Effector memory CD4-positive, alpha-beta T cell (primary cell): Measurements from ENCODE around the gene PDCD2L.
"Not testable (repeated sequence)": the region's sequence is repeated elsewhere in the genome, so short reads cannot be mapped to it uniquely, and the experiment has no call there.

Experiments
- DNase-seq, 3 donors: peaks; one replicate each; pipeline ENCODE4 v3.0.0-alpha.2; 2020
- H3K27ac ChIP-seq: 2 replicates; pipeline ENCODE4 v1.7.0; 2013; ENCODE audit warnings: mild to moderate bottlenecking, low read length, moderate library complexity; ENCODE audit not compliant: insufficient read depth, poor library complexity, severe bottlenecking
- H3K27me3 ChIP-seq: replicated peaks from 2 replicates; pipeline ENCODE4 v1.7.0; 2013; ENCODE audit warnings: mild to moderate bottlenecking, low read length; ENCODE audit not compliant: insufficient read depth, control insufficient read depth, poor library complexity, severe bottlenecking
- H3K36me3 ChIP-seq: 2 replicates; pipeline ENCODE4 v1.7.0; 2013; ENCODE audit warnings: mild to moderate bottlenecking, low read length, moderate library complexity; ENCODE audit not compliant: control insufficient read depth, insufficient read depth
- H3K4me1 ChIP-seq: 2 replicates; pipeline ENCODE4 v1.7.0; 2013; ENCODE audit warnings: low read length, mild to moderate bottlenecking; ENCODE audit not compliant: control insufficient read depth, insufficient read depth, poor library complexity, severe bottlenecking
- H3K4me3 ChIP-seq: 2 replicates; pipeline ENCODE4 v1.7.0; 2013; ENCODE audit warnings: low read length, low read depth, mild to moderate bottlenecking; ENCODE audit not compliant: insufficient read depth, poor library complexity, severe bottlenecking
- H3K9me3 ChIP-seq: 2 replicates; pipeline ENCODE4 v1.7.0; 2013; ENCODE audit warnings: mild to moderate bottlenecking, low read length, moderate library complexity; ENCODE audit not compliant: control insufficient read depth

The PDCD2L gene

DNA sequence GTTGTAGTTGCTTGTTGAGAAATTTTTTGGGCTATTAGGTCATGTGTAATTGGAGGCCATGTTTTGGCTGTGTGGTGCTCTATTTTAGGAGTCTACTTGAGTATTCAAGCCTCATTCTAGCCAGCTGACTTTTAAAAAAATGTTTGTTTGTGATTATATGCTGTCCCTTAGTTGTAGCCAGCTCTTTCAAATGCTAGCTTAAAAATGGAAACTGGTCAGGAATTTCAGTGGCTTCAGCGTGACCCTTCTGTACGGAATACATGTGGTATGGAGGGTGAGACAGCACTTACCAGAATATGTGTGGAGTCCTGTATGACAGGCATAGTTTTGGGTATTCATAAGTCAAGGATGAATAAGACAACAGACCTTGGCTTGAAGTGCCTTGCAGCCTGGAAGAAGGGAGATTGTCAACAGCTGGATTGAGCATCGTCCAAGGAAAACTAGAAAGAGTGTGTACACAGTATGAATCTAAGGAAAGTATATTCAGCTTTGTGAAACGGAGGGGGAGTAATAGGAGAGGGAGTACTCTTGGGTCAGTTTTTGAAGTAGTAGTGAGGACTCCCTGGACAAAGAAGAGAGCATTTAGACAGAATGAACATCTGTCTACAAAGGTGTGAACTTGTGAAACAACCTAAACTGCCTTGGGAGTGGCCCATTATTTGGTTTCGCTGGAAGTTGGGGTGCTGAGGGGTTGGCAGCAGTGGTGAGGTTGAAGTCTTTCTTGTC lies 57.3 kb downstream of the PDCD2L start:
- Histone ChIP-seq H3K27ac (no peak overlapping the region), H3K36me3 (peaks cover 84% of the 10 kb centered on the region), H3K4me3 (no peak overlapping the region)

GRCh38 chr19:34464785-34465184 lies 60.6 kb downstream of the PDCD2L start:
- not testable (repeated sequence) for H3K4me3 ChIP-seq, H3K27ac ChIP-seq, DNase-seq, H3K4me1 ChIP-seq, H3K27me3 ChIP-seq, H3K9me3 ChIP-seq
- H3K36me3 ChIP-seq: peaks cover 83% of the 10 kb centered on the region

More for the DNA sequence above, 57.3 kb downstream of the PDCD2L start:
- Histone ChIP-seq H3K4me1 (no peaks in the 10 kb centered on the region), H3K9me3 (no peaks in the 10 kb centered on the region), H3K27me3 (no peaks in the 10 kb centered on the region)
- no peak for DNase-seq

GRCh38 chr19:34468409-34468808 lies 64.2 kb downstream of the PDCD2L start:
- no peaks in the 10 kb centered on the region for H3K9me3 ChIP-seq
- H3K4me3 ChIP-seq: no peak overlapping the region
- no peaks in the 10 kb centered on the region for H3K4me1 ChIP-seq
- H3K27me3 ChIP-seq: no peaks in the 10 kb centered on the region
- no peak for DNase-seq
- H3K36me3 ChIP-seq: peaks cover 69% of the 10 kb centered on the region
- no peak overlapping the region for H3K27ac ChIP-seq

GRCh38 chr19:34469026-34469425 lies 64.8 kb downstream of the PDCD2L start:
- H3K4me1 ChIP-seq, H3K4me3 ChIP-seq, DNase-seq, H3K27ac ChIP-seq, H3K27me3 ChIP-seq, H3K9me3 ChIP-seq: not testable (repeated sequence)
- peaks cover 63% of the 10 kb centered on the region for H3K36me3 ChIP-seq

DNA sequence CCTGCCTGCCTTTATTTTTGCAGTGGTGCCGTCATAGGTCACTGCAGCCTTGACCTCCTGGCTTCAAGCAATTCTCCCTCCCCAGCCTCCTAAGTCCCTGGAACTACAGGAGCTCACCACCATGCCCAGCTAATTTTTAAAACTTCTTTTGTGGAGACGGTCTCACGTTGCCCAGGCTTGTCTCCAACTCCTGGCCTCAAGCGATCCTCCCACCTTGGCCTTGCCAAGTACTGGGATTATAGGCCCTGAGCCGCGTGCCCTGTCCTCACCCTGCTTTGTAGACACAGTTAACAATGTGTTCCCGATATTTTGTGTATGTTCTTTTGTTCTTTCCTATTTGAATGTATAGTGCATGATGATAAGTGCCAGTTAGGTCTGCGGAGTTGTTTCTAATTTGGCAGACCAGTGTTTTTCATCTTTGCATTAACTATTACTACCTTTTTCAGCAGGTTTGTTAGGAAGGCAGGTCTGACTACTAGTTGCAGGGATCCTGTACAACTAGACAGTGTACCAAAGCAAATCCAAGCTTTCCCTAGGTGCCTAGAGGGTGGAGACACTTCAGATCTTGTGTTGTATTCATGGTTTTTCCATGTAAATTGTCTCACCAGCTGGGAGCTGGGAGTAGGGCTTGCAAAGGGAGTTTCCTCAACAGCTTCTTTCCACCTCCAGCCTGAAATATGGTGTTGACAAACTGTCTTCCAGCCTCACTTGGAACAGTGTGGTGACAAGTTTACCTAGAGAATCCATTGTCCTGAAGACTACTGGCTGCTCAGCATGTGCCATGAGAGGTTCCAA lies 67.9 kb downstream of the PDCD2L start:
- no peaks in the 10 kb centered on the region for H3K4me1 ChIP-seq
- peaks cover 37% of the 10 kb centered on the region for H3K36me3 ChIP-seq
- H3K4me3 ChIP-seq: no peak overlapping the region
- H3K27ac ChIP-seq: no peak overlapping the region
- no peak for DNase-seq
- H3K27me3 ChIP-seq: no peaks in the 10 kb centered on the region
- no peaks in the 10 kb centered on the region for H3K9me3 ChIP-seq

DNA sequence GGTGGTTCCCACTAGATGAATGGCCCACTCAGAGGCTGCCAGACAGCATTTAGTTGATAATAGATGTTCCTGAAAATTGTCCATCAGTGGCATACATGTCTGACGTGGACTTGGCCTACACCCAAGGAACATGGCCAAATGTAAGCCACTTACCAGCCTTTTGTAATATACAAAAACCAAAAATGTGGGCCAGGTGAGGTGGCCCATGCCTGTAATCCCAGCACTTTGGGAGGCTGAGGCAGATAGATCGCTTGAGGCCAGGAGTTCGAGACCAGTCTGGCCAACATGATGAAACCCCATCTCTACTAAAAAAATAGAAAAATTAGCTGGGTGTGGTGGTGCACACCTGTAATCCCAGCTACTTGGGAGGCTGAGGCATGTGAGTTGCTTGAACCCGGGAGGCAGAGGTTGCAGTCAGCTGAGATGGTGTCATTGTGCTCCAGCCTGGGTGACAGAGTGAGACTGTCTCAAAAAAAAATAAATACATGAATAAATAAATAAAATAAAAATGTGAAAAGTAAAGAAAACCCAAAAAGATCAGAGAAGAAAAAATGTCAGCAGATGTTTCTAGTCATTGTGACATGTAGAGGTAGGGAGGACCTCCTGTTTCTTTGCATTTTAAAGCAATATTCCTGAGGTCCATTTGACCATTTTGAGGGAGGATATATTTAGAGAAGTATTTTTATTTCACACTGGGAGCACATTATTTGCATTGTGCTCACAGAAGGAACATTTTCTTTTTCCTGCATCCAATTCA lies 70.2 kb downstream of the PDCD2L start:
- H3K36me3 ChIP-seq: peaks cover 22% of the 10 kb centered on the region
- H3K4me3 ChIP-seq: no peak overlapping the region
- DNase-seq: no peak
- H3K27ac ChIP-seq: no peak overlapping the region
- no peaks in the 10 kb centered on the region for H3K9me3 ChIP-seq
- no peaks in the 10 kb centered on the region for H3K4me1 ChIP-seq
- no peaks in the 10 kb centered on the region for H3K27me3 ChIP-seq

DNA sequence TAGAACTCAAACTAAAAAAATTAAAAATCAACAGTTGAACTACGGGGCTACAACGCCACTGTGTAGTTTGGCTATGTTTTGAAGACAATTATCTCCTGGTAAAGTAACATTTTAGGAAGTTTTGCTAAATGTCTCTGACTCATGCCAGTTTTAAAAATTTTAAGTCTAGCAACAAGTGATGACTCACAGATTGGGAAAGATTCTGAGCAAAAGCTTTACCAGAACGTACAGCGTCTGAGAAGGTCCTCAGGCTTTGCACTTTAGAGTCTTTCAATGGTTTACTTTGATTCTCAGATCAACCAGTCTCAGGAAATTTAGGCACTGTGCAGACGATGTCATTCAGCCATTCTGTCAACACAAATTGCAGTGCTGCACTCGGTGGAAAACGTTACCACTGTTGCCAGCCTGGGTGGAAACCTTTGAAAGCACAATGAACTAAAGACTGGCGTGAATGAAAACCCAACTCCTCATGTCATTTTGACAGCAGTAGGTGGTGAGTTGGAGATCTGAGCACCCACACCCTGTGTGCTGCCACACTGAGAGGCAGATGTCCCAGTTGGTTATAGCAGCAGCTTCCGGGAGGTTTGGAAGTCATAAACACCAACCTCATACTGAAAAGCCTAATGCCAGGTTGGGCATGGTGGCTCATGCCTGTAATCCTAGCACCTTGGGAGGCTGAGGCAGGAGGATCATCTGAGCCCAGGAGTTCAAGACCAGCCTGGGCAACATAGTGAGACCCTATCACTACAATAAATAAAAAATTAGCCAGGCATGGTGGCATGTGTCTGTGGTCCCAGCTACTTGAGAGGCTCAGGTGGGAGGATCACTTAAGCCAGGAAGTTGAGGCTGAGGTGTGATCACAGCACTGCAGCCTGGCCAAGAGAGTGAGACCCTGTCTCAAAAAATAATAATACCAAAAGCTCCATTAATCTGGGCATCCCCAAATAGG lies 71.1 kb downstream of the PDCD2L start:
- H3K27ac ChIP-seq: no peak overlapping the region
- no peaks in the 10 kb centered on the region for H3K9me3 ChIP-seq
- peaks cover 15% of the 10 kb centered on the region for H3K36me3 ChIP-seq
- no peaks in the 10 kb centered on the region for H3K4me1 ChIP-seq
- H3K27me3 ChIP-seq: no peaks in the 10 kb centered on the region
- no peak for DNase-seq
- no peak overlapping the region for H3K4me3 ChIP-seq
